ENCODE data around the gene INAFM1. TPM values are rescaled to one million over a fixed set of nuclear protein-coding genes. Genes with fewer than 3 reads are reported as not detected.

Gene INAFM1
- total and polyA plus RNA-seq, 2 donors (not counting 1 experiment from before 2014, with no cell fraction given): 6.6 to 13.6 TPM

GRCh38 chr19:47241919-47242577 lies 32.6 kb upstream of the INAFM1 start:
- H3K4me3 ChIP-seq (ENCODE audit: control extremely low read depth in 1 of 5, extremely low read depth in 1 of 5, insufficient read depth in 1 of 5, low read depth in 2 of 5, low read length in 4 of 5): no peak overlapping the region
- H3K79me2 ChIP-seq (ENCODE audit: control insufficient read depth, insufficient read depth, low read length): no peaks in the 10 kb centered on the region
- Mint-ChIP-seq H3K27me3 (peaks cover 17% of the 10 kb centered on the region), H3K4me1 (peaks cover 30% of the 10 kb centered on the region), H3K9me3 (ENCODE audit: insufficient read depth) (no peaks in the 10 kb centered on the region), H3K4me3 (no peak overlapping the region), H3K27ac (no peak overlapping the region)
- intact Hi-C loops (cut with micrococcal nuclease): loop anchor here (1.0 to 5.0 kb wide), 2 partner anchors 11 to 110 kb away; partner anchors contain the start of genes BBC3 and SAE1
- H4K20me1 ChIP-seq (ENCODE audit: control insufficient read depth, insufficient read depth, low read length, poor library complexity, severe bottlenecking): no peaks in the 10 kb centered on the region
- CTCF ChIA-PET: interaction anchor here (0.7 to 10.2 kb wide), 5 partner anchors 9 to 93 kb away, joined by 3 to 557 read pairs (median 5); partner anchors contain the start of gene CCDC9
- no peaks in the 10 kb centered on the region for H3K36me3 ChIP-seq (replicated peaks in 1 of 2; ENCODE audit: control extremely low read depth in 1 of 2, control insufficient read depth in 1 of 2, extremely low read depth in 1 of 2, insufficient read depth in 2 of 2, low read length in 1 of 2)
- 88% methylated on average over 7 of the region's 7 CpGs for WGBS (ENCODE audit: insufficient coverage)
- H2AFZ ChIP-seq (ENCODE audit: insufficient read depth, low read depth, low read length, poor library complexity, severe bottlenecking): no peak overlapping the region
- no peak overlapping the region for H3K4me2 ChIP-seq (replicated peaks; ENCODE audit: low read depth, low read length, poor library complexity, severe bottlenecking)
- no peak overlapping the region for H3K9ac ChIP-seq (ENCODE audit: low read length)
- no peak for ATAC-seq (ENCODE audit: low read depth)
- POLR2A ChIA-PET: interaction anchor here (1.0 to 3.4 kb wide), 3 partner anchors 9 to 16 kb away, joined by 5 to 31 read pairs (median 18); no protein-coding TSS in a partner anchor
- H3K9me3 ChIP-seq (ENCODE audit: control extremely low read depth in 1 of 3, control insufficient read depth in 2 of 3, insufficient read depth in 1 of 3, low read length in 2 of 3): peaks cover 0 to 21% (median 0%) of the 10 kb centered on the region in 3 donors
- TF ChIP-seq CTCF (IDR thresholded peaks at IDR 0.05) (no peak), EZH2 (IDR thresholded peaks at IDR 0.05; ENCODE audit: borderline replicate concordance, insufficient read depth, low read depth, low read length, poor library complexity, severe bottlenecking) (no peak)
- no peak overlapping the region for H3K27ac ChIP-seq (ENCODE audit: low read length in 2 of 2)
- DNase-seq: peak; percentile 36
- peaks cover 0 to 51% (median 24%) of the 10 kb centered on the region in 4 experiments for H3K27me3 ChIP-seq (replicated peaks in 1 of 4; ENCODE audit: control extremely low read depth in 1 of 4, control insufficient read depth in 3 of 4, insufficient read depth in 4 of 4, low read length in 3 of 4)
- peaks cover 50% of the 10 kb centered on the region in 2 donors for H3K4me1 ChIP-seq (ENCODE audit: control insufficient read depth in 2 of 2, insufficient read depth in 2 of 2, low read length in 2 of 2)

GRCh38 chr19:47243364-47243775 lies 31.3 kb upstream of the INAFM1 start:
- TF ChIP-seq EZH2 (IDR thresholded peaks at IDR 0.05; ENCODE audit: borderline replicate concordance, insufficient read depth, low read depth, low read length, poor library complexity, severe bottlenecking) (no peak), CTCF (IDR thresholded peaks at IDR 0.05) (no peak)
- peak overlapping the region; percentile 25 for H2AFZ ChIP-seq (ENCODE audit: insufficient read depth, low read depth, low read length, poor library complexity, severe bottlenecking)
- H3K9ac ChIP-seq (ENCODE audit: low read length): no peak overlapping the region
- WGBS (ENCODE audit: insufficient coverage): 21% methylated on average over 9 of the region's 9 CpGs
- peaks cover 50% of the 10 kb centered on the region in 2 donors for H3K4me1 ChIP-seq (ENCODE audit: control insufficient read depth in 2 of 2, insufficient read depth in 2 of 2, low read length in 2 of 2)
- peak overlapping the region; percentile 80 for H3K4me2 ChIP-seq (replicated peaks; ENCODE audit: low read depth, low read length, poor library complexity, severe bottlenecking)
- Mint-ChIP-seq H3K4me1 (peaks cover 32% of the 10 kb centered on the region), H3K4me3 (peak overlapping the region; percentile 59), H3K27ac (peak overlapping the region; percentile 51), H3K27me3 (peaks cover 17% of the 10 kb centered on the region), H3K9me3 (ENCODE audit: insufficient read depth) (no peaks in the 10 kb centered on the region)
- ATAC-seq (ENCODE audit: low read depth): no peak
- H4K20me1 ChIP-seq (ENCODE audit: control insufficient read depth, insufficient read depth, low read length, poor library complexity, severe bottlenecking): no peaks in the 10 kb centered on the region
- intact Hi-C loops (cut with micrococcal nuclease): loop anchor here (5.0 kb wide), 1 partner anchor 111 kb away; the partner anchor contains the start of gene SAE1
- H3K4me3 ChIP-seq (ENCODE audit: control extremely low read depth in 1 of 5, extremely low read depth in 1 of 5, insufficient read depth in 1 of 5, low read depth in 2 of 5, low read length in 4 of 5): peak overlapping the region in 2 of 5 experiments; percentile 13 to 14
- no peak for DNase-seq
- H3K27me3 ChIP-seq (replicated peaks in 1 of 4; ENCODE audit: control extremely low read depth in 1 of 4, control insufficient read depth in 3 of 4, insufficient read depth in 4 of 4, low read length in 3 of 4): peaks cover 0 to 59% (median 24%) of the 10 kb centered on the region in 4 experiments
- no peaks in the 10 kb centered on the region for H3K79me2 ChIP-seq (ENCODE audit: control insufficient read depth, insufficient read depth, low read length)
- ChIA-PET POLR2A (interaction anchor here (1.1 to 3.4 kb wide), 5 partner anchors 10 to 31 kb away, joined by 3 to 31 read pairs (median 4); partner anchors contain the start of gene CCDC9), CTCF (interaction anchor here (0.8 to 10.2 kb wide), 10 partner anchors 11 to 421 kb away, joined by 3 to 557 read pairs (median 22); partner anchors contain the start of genes BBC3, CCDC9 and DHX34)
- H3K27ac ChIP-seq (ENCODE audit: low read length in 2 of 2): no peak overlapping the region
- no peaks in the 10 kb centered on the region for H3K36me3 ChIP-seq (replicated peaks in 1 of 2; ENCODE audit: control extremely low read depth in 1 of 2, control insufficient read depth in 1 of 2, extremely low read depth in 1 of 2, insufficient read depth in 2 of 2, low read length in 1 of 2)
- peaks cover 0 to 21% (median 0%) of the 10 kb centered on the region in 3 donors for H3K9me3 ChIP-seq (ENCODE audit: control extremely low read depth in 1 of 3, control insufficient read depth in 2 of 3, insufficient read depth in 1 of 3, low read length in 2 of 3)

Data from B cell (primary cell).